NCI-H2171 (cell line): Measurements from ENCODE around the gene MRPS22.
"Not testable (repeated sequence)": the region's sequence is repeated elsewhere in the genome, so short reads cannot be mapped to it uniquely, and the experiment has no call there.

Experiments used
- DNase-seq: peaks from one replicate; lab custom pipeline; 2025; lab: John Stamatoyannopoulos, UW

The MRPS22 gene

GRCh38 chr3:139396707-139397106 lies 52.9 kb downstream of the MRPS22 start:
- DNase-seq, result no peak

DNA sequence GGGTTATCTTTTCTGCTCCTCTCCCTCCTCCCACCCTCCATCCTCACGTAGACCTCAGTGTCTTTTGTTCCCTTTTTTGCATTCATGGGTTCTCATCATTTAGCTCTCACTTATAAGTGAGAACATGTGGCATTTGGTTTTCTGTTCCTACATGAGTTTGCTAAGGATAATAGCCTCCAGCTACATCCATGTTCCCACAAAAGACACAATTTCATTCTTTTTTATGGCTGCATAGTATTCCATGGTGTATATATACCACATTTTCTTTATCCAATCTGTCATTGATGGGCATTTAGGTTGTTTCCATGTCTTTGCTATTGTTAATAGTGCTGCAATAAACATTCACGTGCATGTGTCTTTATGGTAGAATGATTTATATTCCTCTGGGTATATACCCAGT lies 57.3 kb downstream of the MRPS22 start:
- not testable (repeated sequence) for DNase-seq
